HL-60 (cell line): ENCODE measurements around the gene MAP3K21.

ENCODE experiments used
- CTCF ChIP-seq: IDR thresholded peaks from one replicate; pipeline ENCODE4 v1.5.1; 2011; ENCODE audit warnings: low read length, control low read depth, inconsistent platforms; ENCODE audit not compliant: insufficient read depth
- POLR2AphosphoS5 ChIP-seq: IDR thresholded peaks from 2 replicates; pipeline ENCODE4 v1.6.1; 2012; ENCODE audit warnings: low read depth
- REST ChIP-seq: IDR thresholded peaks from 2 replicates; pipeline ENCODE4 v1.6.1; 2012; ENCODE audit warnings: low read depth; ENCODE audit not compliant: insufficient replicate concordance

GRCh38 chr1:233300326-233300725 is 27.2 kb upstream of the MAP3K21 start:
- TF ChIP-seq CTCF (no peak), POLR2AphosphoS5 (no peak), REST (no peak)
